ENCODE results near the gene TRAM2. TPM values are rescaled to one million over a fixed set of nuclear protein-coding genes. Genes with fewer than 3 reads are reported as not detected.

Gene TRAM2
- total RNA-seq, 2 donors from 2014 or later, result 40.0 to 41.8 TPM

GRCh38 chr6:52554684-52555280 lies 22.1 kb downstream of the TRAM2 start:
- no peaks in the 10 kb centered on the region for H3K27me3 ChIP-seq (replicated peaks; ENCODE audit: insufficient read depth)
- DNase-seq (ENCODE audit: low spot score), result no peak
- no peak for ATAC-seq (ENCODE audit: insufficient number of reproducible peaks, low FRiP score, low read depth)
- H3K4me3 ChIP-seq, result no peak overlapping the region
- TF ChIP-seq CTCF (IDR thresholded peaks at IDR 0.05), result no peak
- no peaks in the 10 kb centered on the region for H3K9me3 ChIP-seq
- no peaks in the 10 kb centered on the region for H3K36me3 ChIP-seq
- no peak overlapping the region for H3K27ac ChIP-seq
- H3K4me1 ChIP-seq (ENCODE audit: control insufficient read depth in 1 of 2, low read depth in 2 of 2), result peaks cover 58 to 94% of the 10 kb centered on the region in 2 donors

- Histone ChIP-seq H3K36me3 (no peaks in the 10 kb centered on the region), H3K27ac (peak overlapping the region in 1 of 2 donors; percentile 5), H3K4me1 (ENCODE audit: control insufficient read depth in 1 of 2, low read depth in 2 of 2) (peaks cover 60 to 96% of the 10 kb centered on the region in 2 donors), H3K4me3 (no peak overlapping the region), H3K27me3 (replicated peaks; ENCODE audit: insufficient read depth) (no peaks in the 10 kb centered on the region), H3K9me3 (no peaks in the 10 kb centered on the region)
- no peak for ATAC-seq (ENCODE audit: insufficient number of reproducible peaks, low FRiP score, low read depth)
- no peak for DNase-seq (ENCODE audit: low spot score)
- no peak for TF ChIP-seq CTCF (IDR thresholded peaks at IDR 0.05)
These were observed 23.1 kb downstream of the TRAM2 start for GRCh38 chr6:52553719-52554118.

- Histone ChIP-seq H3K27ac (peak overlapping the region; percentile 76 to 80), H3K36me3 (no peaks in the 10 kb centered on the region), H3K4me1 (ENCODE audit: control insufficient read depth in 1 of 2, low read depth in 2 of 2) (peaks cover 62 to 96% of the 10 kb centered on the region in 2 donors), H3K9me3 (no peaks in the 10 kb centered on the region), H3K27me3 (replicated peaks; ENCODE audit: insufficient read depth) (no peaks in the 10 kb centered on the region), H3K4me3 (no peak overlapping the region)
- no peak for TF ChIP-seq CTCF (IDR thresholded peaks at IDR 0.05)
- DNase-seq (ENCODE audit: low spot score), result no peak
- no peak for ATAC-seq (ENCODE audit: insufficient number of reproducible peaks, low FRiP score, low read depth)
These were observed 23.7 kb downstream of the TRAM2 start for GRCh38 chr6:52553158-52553557.

GRCh38 chr6:52552278-52552643 lies 24.6 kb downstream of the TRAM2 start:
- ATAC-seq (ENCODE audit: insufficient number of reproducible peaks, low FRiP score, low read depth) (no peak), DNase-seq (ENCODE audit: low spot score) (no peak)
- Histone ChIP-seq H3K4me1 (ENCODE audit: control insufficient read depth in 1 of 2, low read depth in 2 of 2) (peaks cover 58 to 96% of the 10 kb centered on the region in 2 donors), H3K4me3 (peak overlapping the region; percentile 53), H3K9me3 (no peaks in the 10 kb centered on the region), H3K27ac (peak overlapping the region; percentile 76 to 80), H3K27me3 (replicated peaks; ENCODE audit: insufficient read depth) (no peaks in the 10 kb centered on the region), H3K36me3 (no peaks in the 10 kb centered on the region)
- no peak for TF ChIP-seq CTCF (IDR thresholded peaks at IDR 0.05)

- peak overlapping the region; percentile 53 for H3K4me3 ChIP-seq
- no peak for TF ChIP-seq CTCF (IDR thresholded peaks at IDR 0.05)
These were observed 25.2 kb downstream of the TRAM2 start for GRCh38 chr6:52551483-52552277.

More at GRCh38 chr6:52551483-52552277, 25.2 kb downstream of the TRAM2 start:
- peaks cover 59 to 96% of the 10 kb centered on the region in 2 donors for H3K4me1 ChIP-seq (ENCODE audit: control insufficient read depth in 1 of 2, low read depth in 2 of 2)
- H3K27me3 ChIP-seq (replicated peaks; ENCODE audit: insufficient read depth), result no peaks in the 10 kb centered on the region
- no peaks in the 10 kb centered on the region for H3K36me3 ChIP-seq
- ATAC-seq (ENCODE audit: insufficient number of reproducible peaks, low FRiP score, low read depth), result peak; percentile 32
- peak; percentile 69 for DNase-seq (ENCODE audit: low spot score)
- peak overlapping the region; percentile 76 to 80 for H3K27ac ChIP-seq
- no peaks in the 10 kb centered on the region for H3K9me3 ChIP-seq
